H1 (cell line): ENCODE results near the gene PRODH.
"Not testable (repeated sequence)": the region's sequence is repeated elsewhere in the genome, so short reads cannot be mapped to it uniquely, and the experiment has no call there.

ENCODE experiments used
- BRCA1 ChIP-seq: IDR thresholded peaks from 2 replicates; pipeline ENCODE4 v1.6.1; 2012; ENCODE audit warnings: low read depth, low read length, improper control_type of control experiment
- CBX8 ChIP-seq: fragments of 300-800, 300-1000 bp; sonication (generic); IDR thresholded peaks from 2 replicates; pipeline ENCODE4 v1.7.1; 2016; ENCODE audit warnings: low read depth, low read length, borderline replicate concordance
- CHD2 ChIP-seq: IDR thresholded peaks from 2 replicates; pipeline ENCODE4 v1.6.1; 2012; ENCODE audit warnings: low read length, improper control_type of control experiment
- CREB1 ChIP-seq: IDR thresholded peaks from 2 replicates; pipeline ENCODE4 v1.6.1; 2012; ENCODE audit warnings: inconsistent platforms
- EP300 ChIP-seq, 2 experiments: IDR thresholded peaks; 1 replicate in 1 of 2; 2 replicates in 1 of 2; pipeline ENCODE4 v1.6.1; 2011 to 2012; ENCODE audit warnings: low read depth in 2 of 2, low read length in 2 of 2, mild to moderate bottlenecking in 2 of 2, borderline replicate concordance in 1 of 2, inconsistent platforms in 1 of 2, moderate library complexity in 1 of 2
- EZH2 ChIP-seq: fragments of 200-600 bp; sonication (generic); IDR thresholded peaks from 2 replicates; pipeline ENCODE4 v1.7.1; 2012; ENCODE audit warnings: low read depth, mild to moderate bottlenecking, moderate library complexity, low read length, inconsistent platforms; ENCODE audit not compliant: severe bottlenecking
- HDAC2 ChIP-seq, 2 experiments: fragments of 300-600 bp in 1 of 2; sonication (generic) in 1 of 2; IDR thresholded peaks; 2 replicates each; pipeline ENCODE4 v1.6.1; 2011 to 2012; ENCODE audit warnings: low read depth in 2 of 2, low read length in 2 of 2, mild to moderate bottlenecking in 2 of 2, moderate library complexity in 2 of 2, borderline replicate concordance in 1 of 2, inconsistent platforms in 1 of 2
- JUN ChIP-seq: IDR thresholded peaks from 2 replicates; pipeline ENCODE4 v1.6.1; 2011; ENCODE audit warnings: low read depth, mild to moderate bottlenecking, improper control_type of control experiment, low read length
- POLR2A ChIP-seq, 2 experiments: IDR thresholded peaks; 1 replicate in 1 of 2; 2 replicates in 1 of 2; pipeline ENCODE4 v1.6.1; 2011; ENCODE audit warnings: low read depth in 2 of 2, low read length in 2 of 2, mild to moderate bottlenecking in 2 of 2; ENCODE audit errors: control extremely low read depth in 1 of 2
- SP1 ChIP-seq: IDR thresholded peaks from 2 replicates; pipeline ENCODE4 v1.6.1; 2011; ENCODE audit warnings: low read depth, low read length
- TEAD4 ChIP-seq: IDR thresholded peaks from 2 replicates; pipeline ENCODE4 v1.6.1; 2012; ENCODE audit warnings: low read depth, low read length, inconsistent platforms, mixed read lengths
- YY1 ChIP-seq: IDR thresholded peaks from 2 replicates; pipeline ENCODE4 v1.6.1; 2011; ENCODE audit warnings: low read depth, mild to moderate bottlenecking, low read length
- ZNF274 ChIP-seq: IDR thresholded peaks from 2 replicates; pipeline ENCODE4 v1.7.0; 2012; ENCODE audit warnings: low read length, borderline replicate concordance; ENCODE audit errors: extremely low read depth
- TF ChIP-seq, protein P1 (sequence below), 3 experiments: IDR thresholded peaks; 1 replicate in 2 of 3; 2 replicates in 1 of 3; pipeline versions ENCODE4 v1.5.1 to v1.6.1; 2011; ENCODE audit warnings: low read length in 3 of 3, mild to moderate bottlenecking in 3 of 3, inconsistent platforms in 2 of 3, low read depth in 1 of 3, moderate library complexity in 1 of 3; ENCODE audit not compliant: insufficient read depth in 1 of 3; ENCODE audit errors: control extremely low read depth in 1 of 3

DNA sequence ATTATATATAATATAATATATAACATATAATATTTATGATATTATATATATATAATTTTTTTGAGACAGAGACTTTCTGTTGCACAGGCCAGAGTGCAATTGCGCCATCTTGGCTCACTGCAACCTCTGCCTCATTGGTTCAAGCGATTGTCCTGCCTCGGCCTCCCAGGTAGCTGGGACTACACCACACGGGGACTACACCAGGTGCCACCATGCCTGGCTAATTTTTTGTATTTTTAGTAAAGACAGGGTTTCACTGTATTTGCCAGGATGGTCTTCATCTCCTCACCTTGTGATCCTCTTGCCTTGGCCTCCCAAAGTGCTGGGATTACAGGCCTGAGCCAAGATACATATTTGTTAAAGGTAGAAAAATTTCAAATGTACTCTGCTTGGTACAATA lies 42.3 kb downstream of the PRODH start:
- TF ChIP-seq SP1; HDAC2 (IDR thresholded peaks at IDR 0.05; ENCODE audit: borderline replicate concordance in 1 of 2, low read depth in 2 of 2, low read length in 2 of 2); CHD2; CREB1; POLR2A (IDR thresholded peaks at IDR 0.05; ENCODE audit: control extremely low read depth in 1 of 2, low read depth in 2 of 2, low read length in 2 of 2); EP300 (IDR thresholded peaks at IDR 0.05; ENCODE audit: borderline replicate concordance in 1 of 2, low read depth in 2 of 2, low read length in 2 of 2); TEAD4; YY1; BRCA1; EZH2; JUN; CBX8; ZNF274: not testable (repeated sequence)
- TF ChIP-seq, protein P1, sequence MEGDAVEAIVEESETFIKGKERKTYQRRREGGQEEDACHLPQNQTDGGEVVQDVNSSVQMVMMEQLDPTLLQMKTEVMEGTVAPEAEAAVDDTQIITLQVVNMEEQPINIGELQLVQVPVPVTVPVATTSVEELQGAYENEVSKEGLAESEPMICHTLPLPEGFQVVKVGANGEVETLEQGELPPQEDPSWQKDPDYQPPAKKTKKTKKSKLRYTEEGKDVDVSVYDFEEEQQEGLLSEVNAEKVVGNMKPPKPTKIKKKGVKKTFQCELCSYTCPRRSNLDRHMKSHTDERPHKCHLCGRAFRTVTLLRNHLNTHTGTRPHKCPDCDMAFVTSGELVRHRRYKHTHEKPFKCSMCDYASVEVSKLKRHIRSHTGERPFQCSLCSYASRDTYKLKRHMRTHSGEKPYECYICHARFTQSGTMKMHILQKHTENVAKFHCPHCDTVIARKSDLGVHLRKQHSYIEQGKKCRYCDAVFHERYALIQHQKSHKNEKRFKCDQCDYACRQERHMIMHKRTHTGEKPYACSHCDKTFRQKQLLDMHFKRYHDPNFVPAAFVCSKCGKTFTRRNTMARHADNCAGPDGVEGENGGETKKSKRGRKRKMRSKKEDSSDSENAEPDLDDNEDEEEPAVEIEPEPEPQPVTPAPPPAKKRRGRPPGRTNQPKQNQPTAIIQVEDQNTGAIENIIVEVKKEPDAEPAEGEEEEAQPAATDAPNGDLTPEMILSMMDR (IDR thresholded peaks at IDR 0.05; ENCODE audit: control extremely low read depth in 1 of 3, insufficient read depth in 1 of 3, low read depth in 1 of 3, low read length in 3 of 3), result not testable (repeated sequence)
